Thyroid gland (tissue), 4 donors: Measurements from ENCODE around the gene MEX3D. TPM values are rescaled to one million over a fixed set of nuclear protein-coding genes. Genes with fewer than 3 reads are reported as not detected.

Source experiments
- DNase-seq, 2 donors: peaks; one replicate each; pipeline ENCODE4 v3.0.0-alpha.2; 2019
- H3K27ac ChIP-seq, 3 donors: fragments of 200-600 bp; sonication (generic); 1 replicate in 2 of 3; 2 replicates in 1 of 3; pipeline ENCODE4 v1.5.1; 2016 to 2019; ENCODE audit warnings: mild to moderate bottlenecking in 1 of 3, moderate library complexity in 1 of 3
- H3K27me3 ChIP-seq: fragments of 200-600 bp; sonication (generic); one replicate; pipeline ENCODE4 v1.5.1; 2019
- H3K36me3 ChIP-seq, 2 donors: fragments of 200-600 bp; sonication (generic); one replicate each; pipeline ENCODE4 v1.5.1; 2016 to 2019
- H3K4me1 ChIP-seq, 2 donors: fragments of 200-600 bp; sonication (generic); one replicate each; pipeline ENCODE4 v1.5.1; 2017 to 2019
- H3K4me3 ChIP-seq, 3 donors: fragments of 200-600 bp; sonication (generic); replicated peaks in 1 of 3; 1 replicate in 2 of 3; 2 replicates in 1 of 3; pipeline ENCODE4 v1.5.1; 2016; ENCODE audit warnings: mild to moderate bottlenecking in 1 of 3
- H3K9me3 ChIP-seq: fragments of 200-600 bp; sonication (generic); one replicate; pipeline ENCODE4 v1.5.1; 2017
- CTCF ChIP-seq, 6 experiments: fragments of 200-600 bp in 3 of 6; fragments of 450-650 bp in 3 of 6; sonication (generic) in 3 of 6; IDR thresholded peaks; one replicate each; pipeline ENCODE4 v1.5.1; 2016 to 2019; ENCODE audit warnings: antibody characterized with exemption in 6 of 6, mild to moderate bottlenecking in 2 of 6, inconsistent platforms in 1 of 6, moderate library complexity in 1 of 6
- POLR2A ChIP-seq, 2 donors: fragments of 450-650 bp; IDR thresholded peaks; one replicate each; pipeline ENCODE4 v1.6.1; 2017; ENCODE audit warnings: antibody characterized with exemption in 2 of 2, mild to moderate bottlenecking in 2 of 2, moderate library complexity in 1 of 2
- WGBS, 2 donors: methylation state at CpG; one replicate each; pipeline ENCODE4 v1.1.5; 2017; 5-methylcytosine and 5-hydroxymethylcytosine counted together
- intact Hi-C: fragments of 100-400 bp; cut with DNase I; formaldehyde crosslinking; loops from one replicate; pipeline ENCODE4 v1.15.1; 2023
- total RNA-seq, 4 donors: library from RNA; depleted of rRNA; stranded (reverse); fragments of >200 nt; gene quantifications; one replicate each; pipeline ENCODE4 v1.2.3, GENCODE V29; 2016

Gene MEX3D
- total RNA-seq, 4 donors from 2014 or later, result 18.4 to 31.8 (median 26.4) TPM

GRCh38 chr19:1566392-1567115, 1.6 kb downstream of the MEX3D start:
- TF ChIP-seq POLR2A (IDR thresholded peaks at IDR 0.05) (peak in 1 of 2 donors; percentile 66), CTCF (IDR thresholded peaks at IDR 0.05) (peak in 1 of 6 experiments; percentile 12)
- peak; percentile 81 to 87 for DNase-seq
- Histone ChIP-seq H3K27ac (peak overlapping the region; percentile 46 to 82 (median 47)), H3K36me3 (no peaks in the 10 kb centered on the region), H3K4me3 (peak overlapping the region; percentile 71 to 96 (median 83)), H3K9me3 (no peaks in the 10 kb centered on the region), H3K4me1 (peaks cover 12 to 13% of the 10 kb centered on the region in 2 donors), H3K27me3 (no peaks in the 10 kb centered on the region)
- WGBS, 2 donors, result 0% methylated on average over 9 to 31 of the region's 42 CpGs
- intact Hi-C loops, result loop anchor here (5.0 kb wide), 1 partner anchor 36 kb away; no protein-coding TSS in a partner anchor

- no peak overlapping the region for H3K27ac ChIP-seq
- no peaks in the 10 kb centered on the region for H3K36me3 ChIP-seq
- H3K4me1 ChIP-seq, result peaks cover 7 to 9% of the 10 kb centered on the region in 2 donors
- DNase-seq, result no peak
- TF ChIP-seq CTCF (IDR thresholded peaks at IDR 0.05) (no peak), POLR2A (IDR thresholded peaks at IDR 0.05) (no peak)
- no peak overlapping the region for H3K4me3 ChIP-seq
- intact Hi-C loops, result no loop called here
- H3K27me3 ChIP-seq, result no peaks in the 10 kb centered on the region
- no peaks in the 10 kb centered on the region for H3K9me3 ChIP-seq
- WGBS, 2 donors, result 90 to 96% methylated on average over 6 of the region's 6 CpGs
Measured at GRCh38 chr19:1563251-1563650, 4.9 kb downstream of the MEX3D start.

GRCh38 chr19:1561236-1561842, 6.8 kb downstream of the MEX3D start:
- intact Hi-C loops, result no loop called here
- peaks cover 7 to 8% of the 10 kb centered on the region in 2 donors for H3K4me1 ChIP-seq
- no peaks in the 10 kb centered on the region for H3K36me3 ChIP-seq
- 86 to 94% methylated on average over 9 to 13 of the region's 17 CpGs for WGBS, 2 donors
- no peaks in the 10 kb centered on the region for H3K9me3 ChIP-seq
- DNase-seq, result no peak
- H3K4me3 ChIP-seq, result no peak overlapping the region
- H3K27ac ChIP-seq, result no peak overlapping the region
- TF ChIP-seq POLR2A (IDR thresholded peaks at IDR 0.05) (no peak), CTCF (IDR thresholded peaks at IDR 0.05) (no peak)
- H3K27me3 ChIP-seq, result no peaks in the 10 kb centered on the region

- 71 to 76% methylated on average over 23 to 25 of the region's 25 CpGs for WGBS, 2 donors
- TF ChIP-seq CTCF (IDR thresholded peaks at IDR 0.05) (no peak), POLR2A (IDR thresholded peaks at IDR 0.05) (no peak)
Measured at GRCh38 chr19:1560286-1560882, 7.7 kb downstream of the MEX3D start.

More at GRCh38 chr19:1560286-1560882, 7.7 kb downstream of the MEX3D start:
- H3K4me1 ChIP-seq, result no peaks in the 10 kb centered on the region
- H3K27ac ChIP-seq, result no peak overlapping the region
- H3K9me3 ChIP-seq, result no peaks in the 10 kb centered on the region
- H3K4me3 ChIP-seq, result no peak overlapping the region
- intact Hi-C loops, result no loop called here
- DNase-seq, result no peak
- peaks cover 0 to 3% of the 10 kb centered on the region in 2 donors for H3K36me3 ChIP-seq
- no peaks in the 10 kb centered on the region for H3K27me3 ChIP-seq
